GM19035 (cell line): ENCODE results near the gene RXRB.

Experiments
- ATAC-seq: cut with Tn5 transposase; IDR thresholded peaks from one replicate; pipeline ENCODE4 v1.9.1; 2021; ENCODE audit not compliant: unreplicated experiment

The RXRB gene

DNA sequence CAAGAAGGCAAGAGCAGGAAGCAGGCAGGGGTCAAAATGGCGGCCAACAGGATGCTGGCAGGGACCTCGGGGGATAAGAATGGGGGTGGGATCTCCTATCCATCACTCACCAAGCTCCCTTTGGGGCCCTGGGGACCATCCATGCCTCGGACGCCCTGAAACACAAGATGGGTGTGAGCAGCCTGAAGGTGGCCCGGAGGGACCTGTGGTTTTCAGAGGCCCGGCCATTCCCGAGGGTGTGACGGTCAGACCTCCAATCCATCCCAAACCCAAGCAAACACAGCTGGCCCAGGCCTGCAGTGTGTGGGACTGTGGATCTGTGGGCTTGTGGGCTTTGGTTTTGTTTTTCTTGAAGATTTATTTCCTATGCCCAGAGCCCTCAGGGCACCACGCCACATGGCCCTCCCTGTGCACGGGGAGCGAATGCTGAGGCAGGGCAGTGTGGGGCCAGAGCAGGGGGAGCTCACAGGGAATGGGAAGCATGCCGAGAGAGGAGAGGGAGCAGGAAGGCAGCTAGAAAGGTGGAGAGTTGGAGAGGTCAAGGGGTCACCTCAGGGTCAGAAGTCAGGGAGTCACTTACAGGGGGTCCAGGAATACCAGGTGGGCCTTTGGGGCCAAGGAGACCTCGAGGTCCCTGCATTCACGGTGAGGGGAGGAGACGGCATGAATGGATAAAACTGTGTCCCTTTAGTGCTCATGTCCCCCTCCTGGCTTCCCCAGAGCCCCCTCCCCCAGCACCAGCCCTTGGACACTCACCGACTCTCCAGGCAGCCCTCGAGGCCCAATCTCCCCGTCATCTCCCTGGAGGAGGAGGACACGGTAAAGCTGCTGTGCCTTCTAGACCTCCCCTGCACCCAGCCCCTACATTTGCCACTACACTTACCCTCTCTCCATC is 22.7 kb downstream of the RXRB start:
- ATAC-seq = no peak

DNA sequence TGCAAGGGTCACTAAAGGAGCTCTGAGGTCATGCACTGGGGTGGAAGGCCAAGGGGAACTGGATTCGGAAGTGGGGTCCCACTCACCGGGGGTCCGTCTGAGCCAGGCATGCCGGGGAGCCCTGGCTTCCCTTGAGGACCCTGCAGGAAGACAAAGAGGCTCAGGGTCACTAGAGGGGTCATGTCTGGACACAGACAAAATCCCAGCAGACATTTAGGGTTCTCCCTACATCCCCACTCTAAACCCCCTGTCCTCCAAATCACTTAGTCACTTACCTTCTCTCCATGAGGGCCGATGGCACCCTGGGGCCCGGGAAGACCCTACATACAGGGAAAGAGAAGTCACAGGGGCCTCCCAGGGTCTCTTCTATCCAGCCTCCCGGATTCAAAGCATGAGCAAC is 23.6 kb downstream of the RXRB start:
- no peak for ATAC-seq

DNA sequence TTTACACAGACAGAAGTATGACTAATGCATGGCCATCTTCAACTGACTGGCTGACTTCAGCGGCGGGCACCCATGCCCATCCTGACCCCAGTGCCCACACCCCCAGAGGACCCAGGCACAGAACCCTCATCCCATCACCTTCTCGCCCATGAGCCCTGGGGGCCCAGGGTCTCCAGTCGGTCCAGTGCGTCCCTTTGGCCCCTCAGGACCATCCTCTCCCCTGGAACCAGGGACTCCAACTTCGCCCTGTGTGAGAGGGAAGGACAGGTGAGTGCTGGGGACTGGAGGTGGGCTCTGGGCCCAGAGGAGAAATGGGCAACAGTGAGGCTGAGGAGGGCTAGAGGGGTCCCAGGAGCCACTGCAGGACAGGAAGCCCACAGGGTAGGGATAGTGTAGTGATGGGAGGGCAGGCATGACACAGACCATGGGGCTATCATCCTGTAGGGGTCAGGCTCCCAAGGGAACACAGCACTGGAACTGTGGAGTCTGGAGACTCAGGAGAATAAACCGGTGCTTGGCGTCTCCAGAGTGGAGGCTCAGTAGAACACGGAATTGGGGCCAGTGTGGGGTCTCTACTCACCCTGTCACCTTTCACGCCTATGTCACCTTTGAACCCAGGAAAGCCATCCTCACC is 24.9 kb downstream of the RXRB start:
- no peak for ATAC-seq

DNA sequence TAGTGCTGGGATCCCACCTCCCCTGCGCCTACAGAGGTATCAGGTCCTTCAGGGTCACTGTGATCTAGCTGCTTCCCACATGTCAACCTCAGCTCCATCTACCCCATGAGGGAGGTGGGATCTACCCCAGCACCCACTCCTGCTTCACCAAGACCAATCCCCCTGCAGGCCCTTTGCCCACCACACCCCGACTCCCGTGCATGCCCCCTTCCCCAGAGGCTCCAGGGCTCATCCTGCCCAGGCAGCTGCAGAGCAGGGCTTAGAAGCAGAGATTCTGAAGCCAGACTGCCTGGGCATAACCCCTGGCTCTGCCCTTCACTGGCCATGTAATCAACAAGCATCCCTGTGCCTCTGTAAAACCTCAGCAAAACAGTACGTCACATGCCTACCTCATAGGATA is 25.7 kb downstream of the RXRB start:
- no peak for ATAC-seq

DNA sequence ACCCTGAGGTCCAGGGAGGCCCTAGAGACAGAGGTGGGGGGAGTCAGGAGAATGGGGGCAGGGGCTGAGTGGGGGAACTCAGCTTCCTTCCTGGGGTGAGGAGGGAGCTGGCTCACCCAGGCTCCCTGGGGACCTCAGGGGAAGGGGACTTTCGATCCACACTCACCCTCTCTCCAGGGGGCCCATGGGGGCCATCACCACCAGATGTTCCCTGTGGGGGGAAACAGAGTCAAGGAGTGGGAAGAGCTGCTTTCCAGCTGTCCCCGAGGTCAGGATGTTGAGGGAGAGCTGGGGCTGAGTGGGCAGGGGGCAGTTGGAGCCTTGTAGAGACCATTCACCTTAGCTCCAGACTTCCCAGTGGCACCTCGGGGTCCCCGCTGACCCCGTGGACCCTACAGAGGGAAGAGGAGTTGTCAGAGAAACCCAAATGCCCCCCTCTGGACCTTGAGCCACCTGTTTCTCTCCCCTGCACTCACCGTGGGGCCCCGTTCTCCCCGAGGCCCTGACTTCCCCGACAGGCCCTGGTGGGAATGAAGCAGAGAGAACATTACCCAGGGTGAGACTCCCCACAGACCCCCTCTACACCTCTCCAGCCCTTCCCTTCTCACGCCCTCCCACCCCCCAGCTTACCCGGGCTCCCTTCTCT is 26.8 kb downstream of the RXRB start:
- ATAC-seq = no peak

DNA sequence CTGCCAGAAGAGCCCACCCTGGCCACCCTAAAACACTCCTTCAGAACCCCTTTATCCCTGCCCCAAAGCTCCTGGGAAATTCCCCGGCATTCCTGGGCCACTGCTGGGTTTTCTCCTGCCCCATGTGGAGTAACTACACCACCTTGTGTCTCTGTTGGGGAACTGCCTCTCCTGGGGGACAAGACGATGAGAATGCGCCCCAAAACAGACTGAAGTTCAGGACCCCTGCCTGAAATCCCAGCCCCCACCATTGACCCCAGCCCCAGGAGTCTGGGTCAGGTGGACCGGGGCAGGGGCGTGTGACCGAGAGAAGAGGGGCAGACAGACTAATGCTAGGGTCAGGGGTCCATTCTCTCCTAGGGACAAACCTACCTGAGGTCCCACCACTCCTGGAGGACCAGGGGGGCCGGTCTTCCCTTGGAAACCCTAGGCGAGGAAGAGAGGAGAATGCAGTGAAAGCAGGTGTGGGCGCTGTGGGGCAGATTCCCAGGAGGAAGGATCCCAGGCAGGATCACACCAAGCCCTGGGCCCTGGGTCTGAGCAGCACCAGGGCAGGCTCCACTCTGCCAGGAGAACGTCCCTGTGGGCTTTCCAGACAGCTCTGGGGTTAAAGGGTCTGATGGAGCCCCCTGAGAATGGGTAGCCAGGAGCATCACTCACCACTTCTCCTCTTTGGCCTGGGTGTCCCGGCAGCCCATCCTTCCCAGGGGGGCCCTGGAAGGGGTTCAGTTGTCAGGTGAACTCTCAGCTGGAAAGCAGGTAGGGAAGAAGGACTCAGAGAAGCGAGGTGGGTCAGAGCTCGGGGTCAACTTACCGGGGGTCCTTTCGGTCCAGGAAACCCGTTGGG is 27.6 kb downstream of the RXRB start:
- no peak for ATAC-seq

DNA sequence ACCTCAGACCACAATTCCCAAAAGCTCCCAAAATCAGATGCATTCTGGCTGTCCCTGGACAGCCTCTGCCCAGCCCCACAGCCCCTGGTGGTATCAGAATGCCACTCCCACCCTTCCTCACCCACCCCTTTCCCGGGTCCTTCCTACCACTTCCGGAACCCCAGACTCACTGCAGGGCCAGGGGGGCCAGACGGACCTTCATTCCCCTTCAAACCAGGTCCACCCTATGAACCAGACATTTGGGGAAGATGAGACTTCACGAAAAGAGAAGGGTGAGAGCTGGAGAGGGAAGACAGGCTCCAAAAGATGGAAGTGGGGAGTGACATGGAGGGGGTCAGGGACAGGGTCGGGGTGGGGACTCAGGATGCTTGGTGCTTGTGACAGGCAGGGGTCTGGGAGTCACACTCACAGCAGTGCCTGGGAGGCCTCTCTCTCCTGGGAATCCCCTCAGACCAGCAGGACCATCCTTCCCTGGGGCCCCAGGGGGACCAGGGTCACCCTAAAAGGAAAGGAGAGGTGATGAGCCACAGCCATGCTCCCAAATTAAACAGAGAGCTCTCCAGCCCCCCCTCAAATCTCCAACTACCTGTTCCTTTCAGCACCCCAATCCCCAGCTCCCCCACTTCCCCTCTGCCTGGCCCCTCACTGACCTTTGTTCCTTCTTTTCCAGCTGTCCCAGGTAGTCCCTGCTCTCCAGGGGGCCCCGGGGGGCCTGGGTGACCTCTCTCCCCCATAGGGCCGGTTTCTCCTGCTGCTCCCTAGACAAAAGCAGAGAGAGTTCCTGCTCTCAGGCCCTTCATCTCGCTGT is 28.4 kb downstream of the RXRB start:
- ATAC-seq = no peak

DNA sequence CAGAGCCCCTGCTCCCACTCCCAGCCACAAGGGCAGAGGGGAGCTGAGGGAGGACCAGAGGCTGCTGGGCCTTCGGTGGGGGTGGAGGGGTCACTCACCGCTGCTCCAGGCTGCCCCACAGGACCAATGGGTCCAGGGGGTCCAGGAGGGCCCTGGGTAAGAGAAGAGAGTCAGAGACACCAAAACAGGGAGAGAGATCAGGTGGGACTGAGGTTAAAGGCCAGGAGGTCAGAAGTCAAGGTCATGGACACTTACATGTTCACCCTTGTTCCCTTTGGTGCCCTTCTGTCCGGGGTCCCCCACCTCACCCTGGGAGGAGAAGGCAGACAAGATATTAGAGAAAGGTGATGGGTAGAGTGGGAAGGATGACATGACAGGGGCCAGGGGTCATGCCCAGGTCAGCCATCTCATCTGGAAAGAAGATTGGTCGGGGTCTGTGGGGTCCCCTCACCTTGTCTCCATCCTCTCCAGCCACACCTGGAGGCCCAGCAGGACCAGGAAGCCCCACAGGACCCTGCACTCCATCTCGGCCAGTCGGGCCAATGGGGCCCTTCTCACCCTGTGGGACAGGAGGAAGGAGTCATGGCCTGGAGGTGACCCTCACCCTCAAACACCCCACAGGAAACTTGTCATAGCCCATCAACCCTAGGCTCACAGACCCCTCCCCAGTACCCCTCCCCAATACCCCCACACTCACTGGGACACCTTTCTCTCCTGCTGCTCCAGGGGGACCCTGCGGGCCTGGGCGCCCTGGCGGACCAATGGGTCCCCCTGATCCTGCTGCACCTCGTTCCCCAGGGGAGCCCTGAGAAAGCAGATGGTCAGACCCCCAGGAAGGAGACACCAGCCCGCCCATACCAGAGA is 29.2 kb downstream of the RXRB start:
- ATAC-seq = no peak

DNA sequence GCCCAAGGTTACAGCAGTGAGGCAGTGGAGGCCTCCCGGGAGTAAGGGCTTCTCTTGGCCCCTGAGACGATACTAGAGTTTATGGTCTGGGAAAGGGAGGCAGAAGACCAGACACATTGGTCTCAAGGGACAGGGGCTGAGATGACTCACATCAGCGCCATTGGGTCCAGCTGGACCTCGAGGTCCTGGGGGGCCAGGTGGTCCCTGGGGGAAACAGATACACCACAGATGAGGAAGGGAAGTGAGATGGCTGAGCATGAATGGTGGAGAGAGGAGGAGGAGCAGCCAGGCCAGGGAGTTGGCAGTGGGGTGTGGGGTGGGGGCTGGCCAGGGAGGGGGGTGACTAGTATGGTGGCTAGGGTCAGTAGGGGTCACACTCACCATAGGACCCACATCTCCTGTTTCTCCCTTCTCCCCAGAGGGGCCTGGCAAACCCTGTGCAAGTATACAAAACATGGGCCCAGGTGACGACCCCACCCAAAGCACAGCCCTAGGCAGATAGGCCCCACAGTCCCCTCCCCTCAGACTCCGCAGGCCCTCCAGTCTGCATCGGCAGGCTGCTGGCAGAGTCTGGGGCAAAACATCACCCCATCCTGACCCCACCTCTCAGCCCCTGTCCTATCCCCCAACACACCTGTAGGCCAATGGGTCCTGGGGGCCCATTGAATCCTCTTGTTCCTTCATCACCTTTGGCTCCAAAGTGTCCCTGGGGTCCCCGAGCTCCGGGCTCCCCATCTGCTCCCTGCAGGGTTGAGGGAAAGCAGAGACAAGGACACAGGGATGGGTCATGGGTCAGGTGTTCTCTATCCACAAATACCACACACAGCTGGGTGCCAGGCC is 30.1 kb downstream of the RXRB start:
- no peak for ATAC-seq

DNA sequence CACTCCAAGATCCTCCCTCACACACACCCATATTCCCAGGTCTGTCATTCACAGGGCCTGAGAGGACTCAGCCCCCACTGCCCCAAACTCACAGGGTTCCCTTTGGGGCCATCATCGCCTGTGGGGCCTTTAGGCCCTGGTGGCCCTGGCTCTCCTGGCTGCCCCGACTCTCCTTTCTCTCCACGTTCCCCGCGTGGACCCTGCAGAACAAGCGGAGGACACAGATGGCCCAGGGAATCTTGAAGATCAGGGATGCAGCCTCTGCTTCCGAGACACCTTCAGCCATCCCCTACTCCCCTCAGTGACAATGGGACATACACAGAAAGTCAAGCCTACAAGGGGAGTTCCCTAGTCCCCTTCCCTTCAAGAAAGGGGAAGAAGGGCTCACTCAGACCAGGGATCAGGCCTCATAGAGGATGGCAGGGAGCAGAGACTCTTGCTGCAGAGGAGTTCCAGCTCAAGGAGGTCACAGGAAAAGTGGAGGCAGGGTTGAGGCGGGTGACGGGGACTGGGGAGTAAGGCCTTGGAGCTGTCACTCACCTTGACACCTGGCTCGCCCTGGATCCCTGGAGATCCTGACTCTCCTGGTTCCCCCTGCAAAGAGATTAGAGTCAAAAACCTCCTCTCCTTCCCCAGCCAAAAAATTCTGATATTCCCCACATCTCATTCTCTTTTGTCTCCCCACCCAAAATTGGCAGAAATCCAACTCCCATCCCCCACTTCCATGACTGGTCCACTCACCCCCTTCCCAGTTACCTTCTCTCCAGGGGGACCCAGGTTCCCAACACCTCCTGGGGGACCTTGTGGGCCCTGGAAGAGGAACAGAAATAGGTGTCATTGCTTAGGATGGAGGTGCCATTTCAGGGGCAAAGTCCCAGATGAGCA is 30.9 kb downstream of the RXRB start:
- no peak for ATAC-seq

DNA sequence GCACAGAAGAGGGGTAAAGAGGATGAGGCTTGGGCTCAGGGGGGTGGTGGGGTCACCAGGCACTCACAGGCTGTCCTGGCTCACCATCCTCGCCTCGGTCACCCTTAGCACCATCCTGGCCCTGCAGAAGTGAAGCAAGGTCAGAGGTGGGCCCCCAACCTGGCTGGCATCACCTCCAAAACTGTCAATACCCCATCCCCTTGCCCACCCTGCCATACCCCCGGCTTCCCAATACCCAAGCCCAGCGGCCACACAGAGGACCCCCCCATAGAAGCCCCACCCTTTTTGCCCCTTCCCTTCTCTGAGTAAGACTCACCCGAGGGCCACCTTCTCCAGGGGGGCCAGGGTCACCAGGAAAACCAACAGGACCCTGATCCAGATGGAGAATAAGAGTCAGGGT is 31.8 kb downstream of the RXRB start:
- ATAC-seq = no peak

DNA sequence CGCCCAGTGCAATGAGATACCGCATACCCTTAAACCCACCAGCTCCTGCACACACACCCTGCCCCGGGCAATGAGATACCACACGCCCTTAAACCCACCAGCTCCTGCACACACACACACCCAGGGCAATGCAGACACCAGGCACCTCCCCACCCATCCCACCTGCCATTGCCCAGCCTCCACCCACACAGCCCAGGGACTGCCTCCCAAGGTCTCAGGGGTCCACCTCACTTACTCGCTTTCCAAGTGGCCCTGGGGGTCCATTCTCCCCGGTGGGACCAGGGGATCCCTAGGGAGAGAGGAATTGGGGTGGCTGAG is 32.2 kb downstream of the RXRB start:
- no peak for ATAC-seq

DNA sequence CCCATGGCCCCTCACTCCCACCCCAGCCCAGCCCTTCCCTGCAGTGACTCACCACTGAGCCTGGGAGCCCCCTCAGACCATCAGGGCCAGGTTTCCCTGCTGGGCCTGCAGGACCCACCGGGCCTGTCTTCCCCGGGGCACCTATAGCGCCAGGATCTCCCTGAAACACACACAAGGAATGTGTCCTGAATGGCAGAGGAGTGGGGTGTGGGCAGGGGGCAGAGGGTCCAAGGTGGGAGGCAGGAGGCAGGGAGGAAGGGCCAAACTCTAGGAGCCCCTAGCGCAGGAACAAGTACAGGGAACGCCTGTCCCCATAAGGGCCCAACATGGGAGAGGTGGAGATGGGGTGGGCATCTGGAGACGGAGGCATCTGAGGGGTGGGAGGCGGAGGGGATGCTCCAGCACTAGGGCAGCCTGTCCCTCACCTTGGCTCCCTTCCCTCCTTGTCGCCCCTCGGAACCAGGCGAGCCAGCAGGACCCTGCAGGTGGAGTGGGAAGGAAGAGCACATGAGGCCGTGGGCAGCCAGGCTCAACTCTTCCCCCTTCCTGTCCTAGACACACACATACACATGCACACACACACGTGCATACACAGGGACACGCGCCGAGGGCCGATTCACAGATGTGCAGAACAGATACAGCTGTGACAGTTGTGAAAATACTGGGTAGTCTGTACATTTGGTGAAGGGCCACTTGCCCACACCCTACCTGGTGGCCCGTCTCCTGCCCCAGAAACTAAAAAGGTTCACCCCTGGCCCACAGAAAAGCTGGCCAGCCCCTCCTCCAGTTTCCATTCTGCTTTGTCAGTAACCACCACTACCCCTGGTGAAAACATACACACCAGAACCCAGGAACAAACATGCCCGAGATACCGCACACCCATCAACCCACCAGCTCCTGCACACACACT is 32.8 kb downstream of the RXRB start:
- no peak for ATAC-seq

DNA sequence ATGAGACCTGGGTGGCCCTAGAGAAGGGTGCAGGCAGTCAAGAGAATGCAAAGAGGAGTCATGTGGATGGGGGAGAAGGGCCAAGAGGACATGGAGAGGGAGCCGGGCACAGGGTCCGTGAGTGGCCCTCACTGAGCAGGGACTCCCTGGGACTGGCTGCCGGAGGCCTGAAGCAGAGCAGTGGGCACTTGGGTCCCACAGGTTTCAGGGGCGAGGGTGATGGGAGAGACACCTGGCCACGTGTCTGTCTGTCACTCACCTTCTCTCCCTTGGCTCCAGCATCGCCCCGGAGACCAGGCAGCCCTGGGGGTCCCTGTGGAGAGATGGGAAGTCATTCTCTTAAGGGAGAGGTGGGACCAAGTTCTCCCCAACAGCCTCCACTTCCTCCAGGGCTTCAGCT is 33.7 kb downstream of the RXRB start:
- ATAC-seq = no peak

DNA sequence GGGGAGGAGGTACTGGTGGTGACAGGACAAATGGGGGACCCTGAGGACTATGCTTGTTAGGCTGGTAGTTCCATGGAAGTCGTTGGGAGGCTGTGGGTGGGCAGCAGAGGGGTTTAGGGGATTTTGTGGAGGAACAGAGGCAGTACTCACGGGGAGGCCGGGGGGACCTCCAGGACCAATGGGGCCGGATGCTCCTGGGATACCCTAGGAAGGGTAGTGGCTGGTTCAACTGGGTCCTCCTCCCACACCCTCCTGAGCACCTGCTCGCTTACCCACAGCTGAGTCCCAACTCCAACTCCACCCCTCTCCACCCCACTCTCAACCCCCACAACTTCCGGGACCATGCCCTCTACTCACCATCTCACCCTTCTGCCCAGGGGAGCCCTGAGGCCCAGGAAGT is 34.1 kb downstream of the RXRB start:
- ATAC-seq = no peak

DNA sequence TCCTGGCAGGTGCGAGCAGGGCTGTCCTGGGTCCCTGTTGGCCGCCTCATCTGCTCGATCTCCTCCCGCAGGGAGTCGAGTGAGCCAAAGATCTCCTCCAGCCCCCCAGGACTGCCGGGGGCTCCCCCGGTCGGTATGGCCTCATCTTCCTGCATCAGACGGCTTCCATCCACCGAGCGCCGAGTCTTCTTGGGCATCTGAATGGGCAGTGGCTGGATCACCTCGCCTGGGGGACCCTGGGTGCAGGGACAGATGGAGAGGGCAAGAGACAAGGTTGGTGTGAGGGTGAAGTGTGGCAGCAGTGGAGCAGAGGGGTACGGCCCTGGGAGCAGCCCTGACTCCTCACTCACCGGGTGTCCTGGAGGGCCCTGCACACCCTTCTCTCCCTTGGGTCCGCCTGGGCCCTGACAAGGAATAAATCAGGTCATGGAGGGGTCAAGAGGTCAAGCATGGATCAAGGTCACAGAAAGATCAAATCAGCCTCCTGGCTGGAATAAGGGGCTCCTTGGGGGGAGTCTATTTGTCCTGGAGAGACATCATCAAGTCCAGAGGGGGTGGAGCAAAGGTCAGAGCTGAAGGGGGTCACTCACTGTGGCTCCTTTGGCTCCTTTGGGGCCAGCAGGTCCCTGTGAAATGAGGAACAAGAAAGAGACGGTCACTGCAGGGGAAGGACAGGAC is 34.7 kb downstream of the RXRB start:
- ATAC-seq = no peak
